A549 (cell line): ENCODE results near the gene MTX3. TPM values are rescaled to one million over a fixed set of nuclear protein-coding genes. Genes with fewer than 3 reads are reported as not detected.

ENCODE experiments used
- ATAC-seq, 2 experiments: fragments of 200-7000 bp in 1 of 2; fragments of >200 bp in 1 of 2; cut with Nextera tagmentation in 1 of 2; cut with Tn5 transposase in 1 of 2; 3 replicates each; pipeline versions ENCODE4 v1.8.0 to v1.9.1; 2018 to 2020; ENCODE audit warnings: mild to moderate bottlenecking in 1 of 2, moderate library complexity in 1 of 2
- CTCF ChIA-PET: fragments of 300-600 bp; sonication (Branson Sonifier 250); formaldehyde crosslinking; extraction: SDS; loops from one replicate; lab custom pipeline; 2021; ENCODE audit warnings: antibody characterized with exemption, inconsistent platforms; lab: Yijun Ruan, JAX
- POLR2A ChIA-PET: fragments of 350-600 bp; formaldehyde crosslinking; extraction: SDS; loops from one replicate; lab custom pipeline; 2021; ENCODE audit warnings: antibody characterized with exemption, inconsistent platforms; lab: Yijun Ruan, JAX
- DNase-seq, 2 experiments: peaks; one replicate each; pipeline versions ENCODE4 v3.0.0 to v3.0.0-alpha.2; 2011 to 2016; ENCODE audit warnings: low read depth in 1 of 2, low spot score in 1 of 2
- FAIRE-seq: peaks from 2 replicates; lab custom pipeline; 2011; peaks lifted over from hg19 to GRCh38; lab: Jason Lieb, UNC
- H3K27ac ChIP-seq, 2 experiments: fragments of >200 bp; sonication (Bioruptor Twin); formaldehyde crosslinking; 3 replicates each; pipeline ENCODE4 v1.5.1; 2016 to 2017
- H3K4me1 ChIP-seq: fragments of >200 bp; sonication (Bioruptor Twin); formaldehyde crosslinking; 3 replicates; pipeline ENCODE4 v1.6.1; 2016
- H3K4me2 ChIP-seq: fragments of >200 bp; sonication (Bioruptor Twin); formaldehyde crosslinking; 3 replicates; pipeline ENCODE4 v1.6.1; 2016
- H3K4me3 ChIP-seq: fragments of >200 bp; sonication (Bioruptor Twin); formaldehyde crosslinking; 3 replicates; pipeline ENCODE4 v1.5.1; 2016
- H3K9me3 ChIP-seq: fragments of >200 bp; sonication (Bioruptor Twin); formaldehyde crosslinking; 3 replicates; pipeline ENCODE4 v1.6.1; 2016
- BHLHE40 ChIP-seq: IDR thresholded peaks from 2 replicates; pipeline ENCODE4 v1.6.1; 2012; ENCODE audit warnings: low read depth, low read length, inconsistent platforms
- CEBPB ChIP-seq, 2 experiments: fragments of >200 bp in 1 of 2; sonication (Bioruptor Twin) in 1 of 2; formaldehyde crosslinking in 1 of 2; IDR thresholded peaks; 2 replicates each; pipeline ENCODE4 v1.6.1; 2012 to 2016
- CHD2 ChIP-seq: fragments of 150-350 bp; IDR thresholded peaks from 2 replicates; pipeline ENCODE4 v1.6.1; 2014; ENCODE audit warnings: low read length; ENCODE audit not compliant: partially characterized antibody
- CHD4 ChIP-seq: fragments of 200-600 bp; sonication (generic); IDR thresholded peaks from 2 replicates; pipeline ENCODE4 v1.6.1; 2016; ENCODE audit warnings: antibody characterized with exemption, mild to moderate bottlenecking, borderline replicate concordance
- ELK1 ChIP-seq: fragments of 150-350 bp; IDR thresholded peaks from 2 replicates; pipeline ENCODE4 v1.6.1; 2014; ENCODE audit warnings: low read depth, mild to moderate bottlenecking, low read length
- FOSB ChIP-seq: fragments of 250-450 bp; sonication (Bioruptor Pico); IDR thresholded peaks from 2 replicates; pipeline ENCODE4 v1.5.0; 2020; ENCODE audit warnings: mild to moderate bottlenecking, moderate library complexity
- FOSL2 ChIP-seq, 2 experiments: fragments of 450-650 bp in 1 of 2; fragments of >200 bp in 1 of 2; sonication (Bioruptor Twin) in 1 of 2; formaldehyde crosslinking; IDR thresholded peaks; 2 replicates each; pipeline versions ENCODE4 v1.5.0 to v1.6.1; 2016 to 2020; ENCODE audit warnings: mild to moderate bottlenecking in 1 of 2, moderate library complexity in 1 of 2
- GATA3 ChIP-seq: IDR thresholded peaks from 2 replicates; pipeline ENCODE4 v1.6.1; 2012; ENCODE audit warnings: borderline replicate concordance
- HOXA7 ChIP-seq: fragments of 250-450 bp; sonication (Bioruptor Pico); IDR thresholded peaks from 2 replicates; pipeline ENCODE4 v1.5.0; 2020; ENCODE audit warnings: mild to moderate bottlenecking, moderate library complexity
- HOXB13 ChIP-seq: fragments of 250-450 bp; sonication (Bioruptor Pico); IDR thresholded peaks from 2 replicates; pipeline ENCODE4 v1.5.0; 2020; ENCODE audit warnings: low read depth, mild to moderate bottlenecking, moderate library complexity
- JUN ChIP-seq, 2 experiments: fragments of >200 bp; sonication (Bioruptor Twin); formaldehyde crosslinking; IDR thresholded peaks; 2 replicates in 1 of 2; 3 replicates in 1 of 2; pipeline ENCODE4 v1.6.1; 2016 to 2017
- MAFK ChIP-seq: fragments of 450-650 bp; IDR thresholded peaks from 2 replicates; pipeline ENCODE4 v1.6.1; 2014; ENCODE audit not compliant: partially characterized antibody
- NFE2L2 ChIP-seq: fragments of 150-350 bp; conservative IDR thresholded peaks from 2 replicates; pipeline ENCODE4 v1.6.1; 2014; ENCODE audit warnings: low read length
- PBX3 ChIP-seq: IDR thresholded peaks from 2 replicates; pipeline ENCODE4 v1.6.1; 2012
- PHF8 ChIP-seq: fragments of 200-600 bp; sonication (generic); IDR thresholded peaks from 2 replicates; pipeline ENCODE4 v1.6.1; 2016; ENCODE audit warnings: low read depth, mild to moderate bottlenecking, antibody characterized with exemption, moderate library complexity, borderline replicate concordance
- POLR2A ChIP-seq: IDR thresholded peaks from 2 replicates; pipeline ENCODE4 v1.6.1; 2012; ENCODE audit warnings: mild to moderate bottlenecking, low read length
- RAD21 ChIP-seq, 2 experiments: fragments of >200 bp in 1 of 2; sonication (Bioruptor Twin) in 1 of 2; formaldehyde crosslinking in 1 of 2; IDR thresholded peaks in 1 of 2; conservative IDR thresholded peaks in 1 of 2; 2 replicates in 1 of 2; 3 replicates in 1 of 2; pipeline ENCODE4 v1.6.1; 2012 to 2018; ENCODE audit warnings: inconsistent platforms in 1 of 2
- RFX5 ChIP-seq: fragments of 450-650 bp; IDR thresholded peaks from 2 replicates; pipeline ENCODE4 v1.7.1; 2014; ENCODE audit warnings: antibody characterized with exemption, mild to moderate bottlenecking, moderate library complexity
- RNF2 ChIP-seq: fragments of 200-600 bp; sonication (generic); IDR thresholded peaks from 2 replicates; pipeline ENCODE4 v1.6.1; 2016; ENCODE audit warnings: low read depth, mild to moderate bottlenecking, antibody characterized with exemption, moderate library complexity, borderline replicate concordance
- TP53 ChIP-seq: fragments of 250-450 bp; sonication (Bioruptor Pico); IDR thresholded peaks from 2 replicates; pipeline ENCODE4 v1.5.0; 2021; ENCODE audit warnings: mild to moderate bottlenecking, moderate library complexity
- ZC3H11A ChIP-seq: fragments of 450-650 bp; IDR thresholded peaks from 2 replicates; pipeline ENCODE4 v1.6.1; 2014; ENCODE audit warnings: antibody characterized with exemption, mild to moderate bottlenecking
- ZNF302 ChIP-seq: fragments of 250-450 bp; sonication (Bioruptor Pico); IDR thresholded peaks from 2 replicates; pipeline ENCODE4 v1.9.0; 2021; ENCODE audit warnings: inconsistent platforms, mild to moderate bottlenecking, moderate library complexity
- WGBS: methylation state at CpG from one replicate; pipeline ENCODE4 v1.1.6; 2017; ENCODE audit errors: missing lambda C conversion rate; 5-methylcytosine and 5-hydroxymethylcytosine counted together
- polyA plus RNA-seq, 4 experiments: library from polyadenylated mRNA; depleted of rRNA in 3 of 4; stranded (reverse); fragments of >200 nt; fragmentation: RNase III in 1 of 4; extraction: RNeasy Plus Mini Kit Qiagen cat#74134 plus additional on column Dnase treatment in 1 of 4; gene quantifications; 2 replicates in 3 of 4; 3 replicates in 1 of 4; pipeline ENCODE4 v1.2.3, GENCODE V29; 2011 to 2017
- TF ChIP-seq, protein P1 (sequence below): fragments of 250-450 bp; sonication (Bioruptor Pico); IDR thresholded peaks from 2 replicates; pipeline ENCODE4 v1.5.0; 2020; ENCODE audit warnings: low read depth, mild to moderate bottlenecking, moderate library complexity

MTX3 gene
- polyA plus RNA-seq, 2 of the 4 experiments (the other 2 are of a cell fraction) = 7.4 to 19.1 TPM

- H3K9me3 ChIP-seq = 0 out of 3 replicates have a peak, but pooled peaks cover 7% of the 10 kb centered on the region
- no peak overlapping the region for H3K4me3 ChIP-seq
- ChIA-PET POLR2A (no interaction called here), CTCF (interaction anchor here (1.6 kb wide), 2 partner anchors 74 to 75 kb away, joined by 4 to 8 read pairs; no protein-coding TSS in a partner anchor)
- DNase-seq = no peak
- H3K4me1 ChIP-seq = no peaks in the 10 kb centered on the region
- TF ChIP-seq ZNF302 (CRISPR knock-in tag) (no peak), JUN (IDR thresholded peaks at IDR 0.05) (no peak), FOSB (CRISPR knock-in tag) (no peak), HOXB13 (CRISPR knock-in tag) (no peak), FOSL2 (IDR thresholded peaks at IDR 0.05) (no peak), FOSL2 (CRISPR knock-in tag; IDR thresholded peaks at IDR 0.05) (no peak), GATA3 (no peak), ZC3H11A (no peak), POLR2A (no peak), RNF2 (no peak), NFE2L2 (no peak), CHD4 (no peak), PBX3 (no peak), TP53 (no peak), BHLHE40 (no peak), ELK1 (no peak), PHF8 (no peak), MAFK (no peak)
- TF ChIP-seq, protein P1, sequence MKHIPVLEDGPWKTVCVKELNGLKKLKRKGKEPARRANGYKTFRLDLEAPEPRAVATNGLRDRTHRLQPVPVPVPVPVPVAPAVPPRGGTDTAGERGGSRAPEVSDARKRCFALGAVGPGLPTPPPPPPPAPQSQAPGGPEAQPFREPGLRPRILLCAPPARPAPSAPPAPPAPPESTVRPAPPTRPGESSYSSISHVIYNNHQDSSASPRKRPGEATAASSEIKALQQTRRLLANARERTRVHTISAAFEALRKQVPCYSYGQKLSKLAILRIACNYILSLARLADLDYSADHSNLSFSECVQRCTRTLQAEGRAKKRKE = no peak
- no peak overlapping the region for H3K4me2 ChIP-seq
- no peak overlapping the region for H3K27ac ChIP-seq
- WGBS = 34% methylated on average over 4 of the region's 4 CpGs
- no peak for FAIRE-seq
- ATAC-seq = no peak
Observed at GRCh38 chr5:80008995-80009765, 18.1 kb upstream of the MTX3 start.

DNA sequence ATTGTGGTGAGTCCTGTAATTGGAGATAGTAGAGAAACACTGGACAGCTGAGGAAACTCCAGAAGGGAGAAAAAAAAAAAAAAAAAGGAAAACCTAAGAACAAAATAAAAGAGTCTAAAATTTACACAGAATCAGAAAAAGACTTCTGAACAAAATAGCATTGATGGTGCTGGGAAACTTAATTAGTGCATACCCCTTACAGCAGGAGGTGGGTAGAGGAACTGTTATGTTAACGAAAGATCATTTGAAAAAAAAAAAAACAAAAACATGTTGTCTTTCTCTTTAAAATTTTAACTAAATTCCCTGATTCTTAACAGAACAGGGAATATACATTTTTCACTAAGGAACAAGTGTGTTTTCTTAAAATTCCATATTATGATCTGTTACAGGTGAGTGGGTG is 11.6 kb upstream of the MTX3 start:
- no peak for ATAC-seq
- Histone ChIP-seq H3K9me3 (no peaks in the 10 kb centered on the region), H3K4me3 (no peak overlapping the region), H3K4me2 (no peak overlapping the region), H3K4me1 (no peaks in the 10 kb centered on the region), H3K27ac (no peak overlapping the region)
- POLR2A ChIA-PET = no interaction called here
- WGBS = 51% methylated on average over 1 of the region's 1 CpG
- CTCF ChIA-PET = no interaction called here
- TF ChIP-seq RFX5 (no peak), RAD21 (conservative IDR thresholded peaks at IDR 0.05 in 1 of 2, IDR thresholded peaks at IDR 0.05 in 1 of 2) (no peak), MAFK (no peak), HOXA7 (CRISPR knock-in tag) (no peak), FOSL2 (IDR thresholded peaks at IDR 0.05) (no peak), FOSL2 (CRISPR knock-in tag; IDR thresholded peaks at IDR 0.05) (no peak), CHD2 (no peak), GATA3 (no peak), CEBPB (IDR thresholded peaks at IDR 0.05) (no peak), TP53 (no peak), FOSB (CRISPR knock-in tag) (no peak), BHLHE40 (no peak)
- no peak for FAIRE-seq
- no peak for DNase-seq
